ENCODE results near the gene TMEM167A. TPM values are rescaled to one million over a fixed set of nuclear protein-coding genes. Genes with fewer than 3 reads are reported as not detected.

The TMEM167A gene
- total RNA-seq, 1 experiment from 2014 or later = 139 TPM

DNA sequence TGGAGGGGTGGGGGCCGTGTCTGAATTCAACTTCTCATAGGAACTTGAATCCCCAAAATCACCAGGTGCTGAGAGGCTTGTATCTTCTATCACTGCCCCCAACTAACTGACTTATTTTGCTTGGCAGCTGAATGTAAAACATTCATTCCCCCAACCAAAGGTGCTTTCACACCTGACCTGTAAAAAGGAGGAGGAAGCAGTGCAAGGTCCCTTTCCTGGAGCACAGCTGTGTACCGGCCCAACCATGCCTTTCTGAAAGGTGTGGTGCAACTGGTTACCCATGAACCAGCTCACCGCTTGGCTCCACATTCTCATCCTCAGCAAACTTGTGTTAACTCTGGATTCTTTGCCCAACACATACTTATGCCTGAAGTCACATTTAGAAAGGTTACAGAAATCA is 34.7 kb downstream of the TMEM167A start:
- TF ChIP-seq CTCF (conservative IDR thresholded peaks at IDR 0.05) = no peak
- H3K23ac ChIP-seq (ENCODE audit: insufficient read length, low read depth, low read length) = no peak overlapping the region
- no peaks in the 10 kb centered on the region for H3K79me2 ChIP-seq (ENCODE audit: insufficient read depth, low read length)
- H2BK12ac ChIP-seq (ENCODE audit: insufficient read length, low read depth, low read length) = no peak overlapping the region
- Mint-ChIP-seq H3K4me3 (no peak overlapping the region), H3K4me1 (peaks cover 3 to 4% of the 10 kb centered on the region in 2 experiments; a peak in 2 of 4 replicates), H3K9me3 (no peaks in the 10 kb centered on the region), H3K27ac (no peak overlapping the region), H3K27me3 (ENCODE audit: low read depth) (no peaks in the 10 kb centered on the region), H3K36me3 (ENCODE audit: insufficient read depth in 1 of 3, low read depth in 3 of 3) (no peaks in the 10 kb centered on the region)
- no peaks in the 10 kb centered on the region for H3K79me1 ChIP-seq (ENCODE audit: insufficient read depth, low read depth, low read length, poor library complexity, severe bottlenecking)
- no peaks in the 10 kb centered on the region for H4K20me1 ChIP-seq (ENCODE audit: control insufficient read depth, insufficient read depth, insufficient read length)
- no peak overlapping the region for H4K8ac ChIP-seq (replicated peaks; ENCODE audit: insufficient read length, low read depth, low read length)
- H4K5ac ChIP-seq (ENCODE audit: insufficient read length, low read depth, low read length) = no peak overlapping the region
- no peak overlapping the region for H3K18ac ChIP-seq (ENCODE audit: insufficient read length, low read depth, low read length)
- H3K4me1 ChIP-seq (ENCODE audit: insufficient read depth, low read length) = no peaks in the 10 kb centered on the region
- no peak overlapping the region for H2AK5ac ChIP-seq (ENCODE audit: insufficient read length, low read length)
- H2BK15ac ChIP-seq (ENCODE audit: low read depth, low read length) = no peak overlapping the region
- H3K23me2 ChIP-seq (ENCODE audit: insufficient read length, low read depth, low read length, poor library complexity, severe bottlenecking) = no peaks in the 10 kb centered on the region
- no CpG with 5 or more reads among the region's 3 CpGs for WGBS (ENCODE audit: extremely low coverage, insufficient read length, low lambda C conversion rate)
- H3K27me3 ChIP-seq (ENCODE audit: insufficient read depth, low read length) = no peaks in the 10 kb centered on the region
- no peak overlapping the region for H3K9ac ChIP-seq (ENCODE audit: extremely low read depth, insufficient read length, low read length)
- H3K9me3 ChIP-seq (ENCODE audit: control insufficient read depth, low read depth, low read length) = no peaks in the 10 kb centered on the region
- H2AFZ ChIP-seq (ENCODE audit: low read length) = no peak overlapping the region
- H3K56ac ChIP-seq (ENCODE audit: insufficient read length, low read depth, low read length) = no peak overlapping the region
- no peak overlapping the region for H3K4me2 ChIP-seq (ENCODE audit: insufficient read depth, insufficient read length, low read length)
- H3K4ac ChIP-seq (ENCODE audit: low read depth, low read length) = no peak overlapping the region
- H3K27ac ChIP-seq (ENCODE audit: insufficient read length, low read depth, low read length) = no peak overlapping the region
- no peak overlapping the region for H2BK120ac ChIP-seq (ENCODE audit: low read depth, low read length, poor library complexity, severe bottlenecking)
- H3T11ph ChIP-seq (ENCODE audit: low read length) = no peak overlapping the region
- DNase-seq = no peak
- no peak overlapping the region for H2BK5ac ChIP-seq (ENCODE audit: insufficient read length, low read length)
- H3K14ac ChIP-seq (ENCODE audit: insufficient read depth, low read length) = no peak overlapping the region
- H2BK20ac ChIP-seq (ENCODE audit: low read depth, low read length, poor library complexity, severe bottlenecking) = no peak overlapping the region
- H4K91ac ChIP-seq (ENCODE audit: insufficient read length, low read depth, low read length) = no peak overlapping the region
